ENCODE measurements around the gene KCNK16. TPM values are rescaled to one million over a fixed set of nuclear protein-coding genes. Genes with fewer than 3 reads are reported as not detected.

Gene KCNK16
- total and polyA plus RNA-seq, 2 donors (not counting 1 experiment from before 2014, with no cell fraction given) = not detected

DNA sequence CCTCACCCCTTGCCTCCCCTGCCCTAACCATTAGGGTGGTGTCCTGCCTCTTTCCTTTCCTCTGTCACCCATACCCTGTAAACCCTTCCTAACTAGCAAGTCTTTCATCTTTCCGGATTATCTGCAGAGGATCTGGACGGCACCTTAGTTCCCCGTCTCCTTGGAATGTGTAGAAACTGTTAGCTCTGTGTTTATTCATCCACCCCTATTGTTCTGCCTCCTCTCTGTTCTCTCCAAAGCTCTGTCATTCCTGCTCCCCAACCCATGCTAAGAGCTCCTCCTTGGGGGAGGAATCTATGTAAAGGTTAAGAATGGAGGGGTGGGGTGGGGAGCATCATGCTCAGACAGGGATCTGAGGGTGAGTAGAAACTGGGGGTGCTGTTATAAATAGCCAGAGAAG is 53.8 kb downstream of the KCNK16 start:
- Histone ChIP-seq H3K4me2 (ENCODE audit: extremely low read depth, insufficient read depth, low read length) (no peak overlapping the region), H3K9me3 (ENCODE audit: control insufficient read depth, insufficient read depth, low read depth, low read length) (no peaks in the 10 kb centered on the region), H2AFZ (ENCODE audit: low read length) (no peak overlapping the region), H3K4me3 (replicated peaks in 1 of 4; ENCODE audit: control extremely low read depth in 1 of 4, insufficient read depth in 1 of 4, low read depth in 3 of 4, low read length in 4 of 4) (no peak overlapping the region), H4K20me1 (ENCODE audit: control insufficient read depth, extremely low read depth, insufficient read depth, low read length) (no peaks in the 10 kb centered on the region), H3K27ac (ENCODE audit: insufficient read depth, low read length) (no peak overlapping the region), H3K4me1 (ENCODE audit: control insufficient read depth, extremely low read depth, insufficient read depth, low read length) (no peaks in the 10 kb centered on the region), H3K9ac (ENCODE audit: insufficient read depth, low read length) (no peak overlapping the region), H3K79me2 (ENCODE audit: control insufficient read depth, insufficient read depth, low read length) (no peaks in the 10 kb centered on the region), H3K36me3 (ENCODE audit: control insufficient read depth, insufficient read depth, low read length) (no peaks in the 10 kb centered on the region), H3K27me3 (ENCODE audit: control insufficient read depth, insufficient read depth, low read length) (no peaks in the 10 kb centered on the region)
- TF ChIP-seq EZH2 (IDR thresholded peaks at IDR 0.05; ENCODE audit: low read length, missing control alignments) (no peak), CTCF (conservative IDR thresholded peaks at IDR 0.05 in 1 of 2, IDR thresholded peaks at IDR 0.05 in 1 of 2; ENCODE audit: low read depth in 1 of 2, low read length in 2 of 2) (no peak)
- DNase-seq (ENCODE audit: low read depth in 2 of 2) = no peak

GRCh38 chr6:39268171-39268570 is 54.3 kb downstream of the KCNK16 start:
- Histone ChIP-seq H2AFZ (ENCODE audit: low read length) (no peak overlapping the region), H4K20me1 (ENCODE audit: control insufficient read depth, extremely low read depth, insufficient read depth, low read length) (no peaks in the 10 kb centered on the region), H3K9ac (ENCODE audit: insufficient read depth, low read length) (no peak overlapping the region), H3K9me3 (ENCODE audit: control insufficient read depth, insufficient read depth, low read depth, low read length) (no peaks in the 10 kb centered on the region), H3K4me1 (ENCODE audit: control insufficient read depth, extremely low read depth, insufficient read depth, low read length) (no peaks in the 10 kb centered on the region), H3K27ac (ENCODE audit: insufficient read depth, low read length) (no peak overlapping the region), H3K4me2 (ENCODE audit: extremely low read depth, insufficient read depth, low read length) (no peak overlapping the region), H3K36me3 (ENCODE audit: control insufficient read depth, insufficient read depth, low read length) (no peaks in the 10 kb centered on the region), H3K4me3 (replicated peaks in 1 of 4; ENCODE audit: control extremely low read depth in 1 of 4, insufficient read depth in 1 of 4, low read depth in 3 of 4, low read length in 4 of 4) (no peak overlapping the region), H3K79me2 (ENCODE audit: control insufficient read depth, insufficient read depth, low read length) (no peaks in the 10 kb centered on the region), H3K27me3 (ENCODE audit: control insufficient read depth, insufficient read depth, low read length) (no peaks in the 10 kb centered on the region)
- DNase-seq (ENCODE audit: low read depth in 2 of 2) = no peak
- no peak for TF ChIP-seq EZH2 (IDR thresholded peaks at IDR 0.05; ENCODE audit: low read length, missing control alignments)
- TF ChIP-seq CTCF (conservative IDR thresholded peaks at IDR 0.05 in 1 of 2, IDR thresholded peaks at IDR 0.05 in 1 of 2; ENCODE audit: low read depth in 1 of 2, low read length in 2 of 2) = no peak

GRCh38 chr6:39266782-39267355 is 55.6 kb downstream of the KCNK16 start:
- H3K4me2 ChIP-seq (ENCODE audit: extremely low read depth, insufficient read depth, low read length) = no peak overlapping the region
- H3K4me3 ChIP-seq (replicated peaks in 1 of 4; ENCODE audit: control extremely low read depth in 1 of 4, insufficient read depth in 1 of 4, low read depth in 3 of 4, low read length in 4 of 4) = no peak overlapping the region
- no peaks in the 10 kb centered on the region for H3K79me2 ChIP-seq (ENCODE audit: control insufficient read depth, insufficient read depth, low read length)
- H2AFZ ChIP-seq (ENCODE audit: low read length) = no peak overlapping the region
- no peak for TF ChIP-seq CTCF (conservative IDR thresholded peaks at IDR 0.05 in 1 of 2, IDR thresholded peaks at IDR 0.05 in 1 of 2; ENCODE audit: low read depth in 1 of 2, low read length in 2 of 2)
- TF ChIP-seq EZH2 (IDR thresholded peaks at IDR 0.05; ENCODE audit: low read length, missing control alignments) = no peak
- H3K9me3 ChIP-seq (ENCODE audit: control insufficient read depth, insufficient read depth, low read depth, low read length) = no peaks in the 10 kb centered on the region
- no peak overlapping the region for H3K27ac ChIP-seq (ENCODE audit: insufficient read depth, low read length)
- no peaks in the 10 kb centered on the region for H3K36me3 ChIP-seq (ENCODE audit: control insufficient read depth, insufficient read depth, low read length)
- H3K27me3 ChIP-seq (ENCODE audit: control insufficient read depth, insufficient read depth, low read length) = no peaks in the 10 kb centered on the region
- DNase-seq (ENCODE audit: low read depth in 2 of 2) = no peak
- H3K4me1 ChIP-seq (ENCODE audit: control insufficient read depth, extremely low read depth, insufficient read depth, low read length) = no peaks in the 10 kb centered on the region
- H3K9ac ChIP-seq (ENCODE audit: insufficient read depth, low read length) = no peak overlapping the region
- H4K20me1 ChIP-seq (ENCODE audit: control insufficient read depth, extremely low read depth, insufficient read depth, low read length) = no peaks in the 10 kb centered on the region

Measured in fibroblast of lung (primary cell).